HL-60 (cell line): ENCODE data around the gene SORCS2.

Source experiments
- DNase-seq, 2 experiments: peaks; one replicate each; pipeline ENCODE4 v3.0.0-alpha.2; 2010 to 2020; ENCODE audit warnings: low read depth in 1 of 2, low spot score in 1 of 2
- H3K27ac ChIP-seq: fragments of 250-450 bp; sonication (Bioruptor Pico); replicated peaks from 2 replicates; pipeline ENCODE4 v1.5.1; 2020; ENCODE audit warnings: mild to moderate bottlenecking, moderate library complexity
- H3K27me3 ChIP-seq: fragments of 250-450 bp; sonication (Bioruptor Pico); 2 replicates; pipeline ENCODE4 v1.5.1; 2021; ENCODE audit warnings: mild to moderate bottlenecking, moderate library complexity; ENCODE audit not compliant: insufficient read depth, poor library complexity, severe bottlenecking
- H3K4me3 ChIP-seq: replicated peaks from 2 replicates; pipeline ENCODE4 v1.5.1; 2011; ENCODE audit warnings: mild to moderate bottlenecking, control low read depth, low read length; ENCODE audit not compliant: insufficient read depth
- GABPA ChIP-seq: IDR thresholded peaks from 2 replicates; pipeline ENCODE4 v1.6.1; 2012; ENCODE audit warnings: low read depth
- POLR2AphosphoS5 ChIP-seq: IDR thresholded peaks from 2 replicates; pipeline ENCODE4 v1.6.1; 2012; ENCODE audit warnings: low read depth
- SPI1 ChIP-seq: IDR thresholded peaks from 2 replicates; pipeline ENCODE4 v1.6.1; 2012; ENCODE audit warnings: low read depth, mild to moderate bottlenecking, borderline replicate concordance
- TF ChIP-seq, protein P1 (sequence below): IDR thresholded peaks from 2 replicates; pipeline ENCODE4 v1.6.1; 2012; ENCODE audit warnings: low read depth; ENCODE audit not compliant: insufficient replicate concordance
- TF ChIP-seq, protein P2 (sequence below): IDR thresholded peaks from one replicate; pipeline ENCODE4 v1.5.1; 2011; ENCODE audit warnings: low read length, control low read depth, inconsistent platforms; ENCODE audit not compliant: insufficient read depth

SORCS2 gene

DNA sequence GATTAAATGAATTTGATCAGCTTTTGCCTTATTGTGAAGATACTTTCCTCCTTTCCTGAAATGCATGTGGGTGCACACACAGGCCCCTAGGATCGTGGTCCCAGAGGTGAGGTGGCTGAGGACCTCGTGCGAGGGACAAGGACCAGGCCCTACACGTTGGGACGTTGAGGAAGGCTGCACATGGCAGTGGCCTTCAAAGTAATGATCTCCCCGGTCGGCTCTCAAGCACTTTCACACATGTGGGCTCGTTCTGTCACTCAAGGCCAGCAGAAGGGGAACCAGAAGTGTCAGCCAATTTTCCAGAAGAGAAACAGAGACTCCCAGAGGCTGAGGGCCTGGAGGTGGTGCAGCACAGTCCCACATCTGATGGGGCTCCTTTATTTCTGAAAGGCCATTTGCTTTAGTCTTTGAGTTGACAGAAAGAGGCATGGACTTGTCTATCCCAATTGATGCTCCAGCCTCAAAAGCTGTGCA lies 550.5 kb downstream of the SORCS2 start:
- DNase-seq, result no peak
- no peak overlapping the region for H3K27ac ChIP-seq
- TF ChIP-seq, protein P1, sequence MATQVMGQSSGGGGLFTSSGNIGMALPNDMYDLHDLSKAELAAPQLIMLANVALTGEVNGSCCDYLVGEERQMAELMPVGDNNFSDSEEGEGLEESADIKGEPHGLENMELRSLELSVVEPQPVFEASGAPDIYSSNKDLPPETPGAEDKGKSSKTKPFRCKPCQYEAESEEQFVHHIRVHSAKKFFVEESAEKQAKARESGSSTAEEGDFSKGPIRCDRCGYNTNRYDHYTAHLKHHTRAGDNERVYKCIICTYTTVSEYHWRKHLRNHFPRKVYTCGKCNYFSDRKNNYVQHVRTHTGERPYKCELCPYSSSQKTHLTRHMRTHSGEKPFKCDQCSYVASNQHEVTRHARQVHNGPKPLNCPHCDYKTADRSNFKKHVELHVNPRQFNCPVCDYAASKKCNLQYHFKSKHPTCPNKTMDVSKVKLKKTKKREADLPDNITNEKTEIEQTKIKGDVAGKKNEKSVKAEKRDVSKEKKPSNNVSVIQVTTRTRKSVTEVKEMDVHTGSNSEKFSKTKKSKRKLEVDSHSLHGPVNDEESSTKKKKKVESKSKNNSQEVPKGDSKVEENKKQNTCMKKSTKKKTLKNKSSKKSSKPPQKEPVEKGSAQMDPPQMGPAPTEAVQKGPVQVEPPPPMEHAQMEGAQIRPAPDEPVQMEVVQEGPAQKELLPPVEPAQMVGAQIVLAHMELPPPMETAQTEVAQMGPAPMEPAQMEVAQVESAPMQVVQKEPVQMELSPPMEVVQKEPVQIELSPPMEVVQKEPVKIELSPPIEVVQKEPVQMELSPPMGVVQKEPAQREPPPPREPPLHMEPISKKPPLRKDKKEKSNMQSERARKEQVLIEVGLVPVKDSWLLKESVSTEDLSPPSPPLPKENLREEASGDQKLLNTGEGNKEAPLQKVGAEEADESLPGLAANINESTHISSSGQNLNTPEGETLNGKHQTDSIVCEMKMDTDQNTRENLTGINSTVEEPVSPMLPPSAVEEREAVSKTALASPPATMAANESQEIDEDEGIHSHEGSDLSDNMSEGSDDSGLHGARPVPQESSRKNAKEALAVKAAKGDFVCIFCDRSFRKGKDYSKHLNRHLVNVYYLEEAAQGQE, result no peak
- TF ChIP-seq, protein P2, sequence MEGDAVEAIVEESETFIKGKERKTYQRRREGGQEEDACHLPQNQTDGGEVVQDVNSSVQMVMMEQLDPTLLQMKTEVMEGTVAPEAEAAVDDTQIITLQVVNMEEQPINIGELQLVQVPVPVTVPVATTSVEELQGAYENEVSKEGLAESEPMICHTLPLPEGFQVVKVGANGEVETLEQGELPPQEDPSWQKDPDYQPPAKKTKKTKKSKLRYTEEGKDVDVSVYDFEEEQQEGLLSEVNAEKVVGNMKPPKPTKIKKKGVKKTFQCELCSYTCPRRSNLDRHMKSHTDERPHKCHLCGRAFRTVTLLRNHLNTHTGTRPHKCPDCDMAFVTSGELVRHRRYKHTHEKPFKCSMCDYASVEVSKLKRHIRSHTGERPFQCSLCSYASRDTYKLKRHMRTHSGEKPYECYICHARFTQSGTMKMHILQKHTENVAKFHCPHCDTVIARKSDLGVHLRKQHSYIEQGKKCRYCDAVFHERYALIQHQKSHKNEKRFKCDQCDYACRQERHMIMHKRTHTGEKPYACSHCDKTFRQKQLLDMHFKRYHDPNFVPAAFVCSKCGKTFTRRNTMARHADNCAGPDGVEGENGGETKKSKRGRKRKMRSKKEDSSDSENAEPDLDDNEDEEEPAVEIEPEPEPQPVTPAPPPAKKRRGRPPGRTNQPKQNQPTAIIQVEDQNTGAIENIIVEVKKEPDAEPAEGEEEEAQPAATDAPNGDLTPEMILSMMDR, result no peak
- TF ChIP-seq POLR2AphosphoS5 (no peak), SPI1 (no peak), GABPA (no peak)
- no peak overlapping the region for H3K4me3 ChIP-seq
- no peaks in the 10 kb centered on the region for H3K27me3 ChIP-seq

- no peak for DNase-seq
- Histone ChIP-seq H3K4me3 (no peak overlapping the region), H3K27me3 (no peaks in the 10 kb centered on the region), H3K27ac (no peak overlapping the region)
- no peak for TF ChIP-seq GABPA
- no peak for TF ChIP-seq SPI1
- TF ChIP-seq POLR2AphosphoS5, result no peak
- TF ChIP-seq, protein P2, result no peak
- TF ChIP-seq, protein P1, result no peak
Measured at GRCh38 chr4:7744142-7744804, 551.9 kb downstream of the SORCS2 start.

GRCh38 chr4:7745301-7745885 lies 553.1 kb downstream of the SORCS2 start:
- Histone ChIP-seq H3K27ac (no peak overlapping the region), H3K27me3 (no peaks in the 10 kb centered on the region), H3K4me3 (no peak overlapping the region)
- no peak for DNase-seq
- TF ChIP-seq SPI1, result no peak
- TF ChIP-seq GABPA, result no peak
- TF ChIP-seq, protein P1, result no peak
- TF ChIP-seq, protein P2, result no peak
- TF ChIP-seq POLR2AphosphoS5, result no peak
